HG03045 (cell line): ENCODE data around the gene IGSF9B.

Experiments used
- ATAC-seq: cut with Tn5 transposase; IDR thresholded peaks from one replicate; pipeline ENCODE4 v1.9.1; 2021; ENCODE audit warnings: mild to moderate bottlenecking, moderate library complexity; ENCODE audit not compliant: unreplicated experiment

The IGSF9B gene

GRCh38 chr11:133938166-133938565 is 18.6 kb downstream of the IGSF9B start:
- ATAC-seq = no peak

- ATAC-seq = no peak
These were observed 19.3 kb downstream of the IGSF9B start for GRCh38 chr11:133937468-133937867.

- ATAC-seq = no peak
These were observed 19.8 kb downstream of the IGSF9B start for GRCh38 chr11:133937015-133937414.

GRCh38 chr11:133936592-133936991 is 20.2 kb downstream of the IGSF9B start:
- ATAC-seq = no peak

- ATAC-seq = no peak
These were observed 20.6 kb downstream of the IGSF9B start for GRCh38 chr11:133936136-133936535.

- ATAC-seq = no peak
These were observed 21.2 kb downstream of the IGSF9B start for GRCh38 chr11:133935551-133935910.

GRCh38 chr11:133934599-133935550 is 21.9 kb downstream of the IGSF9B start:
- no peak for ATAC-seq

GRCh38 chr11:133934096-133934495 is 22.7 kb downstream of the IGSF9B start:
- ATAC-seq = no peak

- no peak for ATAC-seq
These were observed 25.2 kb downstream of the IGSF9B start for GRCh38 chr11:133931449-133932060.

- no peak for ATAC-seq
These were observed 25.9 kb downstream of the IGSF9B start for GRCh38 chr11:133930767-133931448.

- ATAC-seq = no peak
These were observed 26.6 kb downstream of the IGSF9B start for GRCh38 chr11:133930053-133930766.

GRCh38 chr11:133929401-133930052 is 27.2 kb downstream of the IGSF9B start:
- no peak for ATAC-seq

GRCh38 chr11:133928628-133929059 is 28.1 kb downstream of the IGSF9B start:
- ATAC-seq = no peak

GRCh38 chr11:133927690-133928627 is 28.8 kb downstream of the IGSF9B start:
- peak; percentile 48 for ATAC-seq

- ATAC-seq = no peak
These were observed 30.1 kb downstream of the IGSF9B start for GRCh38 chr11:133926466-133927246.

GRCh38 chr11:133925756-133926155 is 31.0 kb downstream of the IGSF9B start:
- no peak for ATAC-seq

GRCh38 chr11:133924661-133925060 is 32.1 kb downstream of the IGSF9B start:
- ATAC-seq = no peak

- ATAC-seq = no peak
These were observed 34.5 kb downstream of the IGSF9B start for GRCh38 chr11:133922078-133922870.
